Activated CD8-positive, alpha-beta memory T cell treated with anti-CD3 and anti-CD28 coated beads for 36 hours (primary cell): Measurements from ENCODE around the gene DIMT1. TPM values are rescaled to one million over a fixed set of nuclear protein-coding genes. Genes with fewer than 3 reads are reported as not detected.

Source experiments
- CTCF ChIA-PET: fragments of 350-600 bp; sonication (Branson Sonifier 250); formaldehyde crosslinking; loops from one replicate; lab custom pipeline; 2021; ENCODE audit warnings: antibody characterized with exemption; lab: Charles Lee
- POLR2A ChIA-PET: fragments of 350-600 bp; sonication (Branson Sonifier 250); formaldehyde crosslinking; loops from one replicate; lab custom pipeline; 2021; ENCODE audit warnings: antibody characterized with exemption; lab: Charles Lee
- total RNA-seq, 2 experiments: library from RNA; stranded (reverse); gene quantifications; one replicate each; pipeline ENCODE4 v1.2.3, GENCODE V29; 2021

The DIMT1 gene
- 10 to 100 TPM; 60.4 to 63.8 TPM for total RNA-seq

- POLR2A ChIA-PET: interaction anchor here (0.6 to 2.3 kb wide), 7 partner anchors 9 to 98 kb away, joined by 3 to 38 read pairs (median 3); partner anchors contain the start of genes IPO11 and KIF2A
Observed at GRCh38 chr5:62403411-62404250, at the start of gene DIMT1. TSS of gene DIMT1 (minus strand) at chr5:62403905. CDS start at chr5:62403772, 133 bp downstream.

DNA sequence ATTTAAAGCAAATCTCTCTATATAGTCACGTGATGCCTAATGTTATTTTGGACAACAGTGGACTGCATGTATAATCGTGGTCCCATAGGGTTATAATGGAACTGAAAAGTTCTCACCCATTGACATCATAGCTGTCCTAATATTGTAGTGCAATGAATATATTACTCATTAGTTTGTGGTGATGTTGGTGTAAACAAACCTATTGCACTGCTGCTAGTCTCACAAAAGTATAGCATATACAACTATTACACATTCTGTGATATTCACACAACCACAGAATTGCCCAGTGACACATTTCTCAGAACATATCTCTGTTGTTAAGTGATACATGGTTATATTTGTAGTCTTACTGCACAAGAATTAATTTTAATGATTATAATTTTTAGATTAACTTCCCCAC is 46.6 kb upstream of the DIMT1 start:
- POLR2A ChIA-PET: no interaction called here
- CTCF ChIA-PET: no interaction called here

More at GRCh38 chr5:62403411-62404250, at the start of gene DIMT1:
- CTCF ChIA-PET: interaction anchor here (0.6 to 1.4 kb wide), 5 partner anchors 9 to 96 kb away, joined by 3 to 8 read pairs (median 5); partner anchors contain the start of gene IPO11

GRCh38 chr5:62448528-62448927 is 44.8 kb upstream of the DIMT1 start:
- POLR2A ChIA-PET: no interaction called here
- CTCF ChIA-PET: no interaction called here

GRCh38 chr5:62432621-62433064 is 28.9 kb upstream of the DIMT1 start:
- ChIA-PET CTCF (interaction anchor here (0.8 to 2.0 kb wide), 3 partner anchors 11 to 26 kb away, joined by 3 to 8 read pairs (median 3); no protein-coding TSS in a partner anchor), POLR2A (no interaction called here)

- ChIA-PET CTCF (interaction anchor here (0.8 to 2.0 kb wide), 3 partner anchors 12 to 26 kb away, joined by 3 to 8 read pairs (median 3); no protein-coding TSS in a partner anchor), POLR2A (no interaction called here)
Observed at GRCh38 chr5:62431735-62432620, 28.3 kb upstream of the DIMT1 start.

DNA sequence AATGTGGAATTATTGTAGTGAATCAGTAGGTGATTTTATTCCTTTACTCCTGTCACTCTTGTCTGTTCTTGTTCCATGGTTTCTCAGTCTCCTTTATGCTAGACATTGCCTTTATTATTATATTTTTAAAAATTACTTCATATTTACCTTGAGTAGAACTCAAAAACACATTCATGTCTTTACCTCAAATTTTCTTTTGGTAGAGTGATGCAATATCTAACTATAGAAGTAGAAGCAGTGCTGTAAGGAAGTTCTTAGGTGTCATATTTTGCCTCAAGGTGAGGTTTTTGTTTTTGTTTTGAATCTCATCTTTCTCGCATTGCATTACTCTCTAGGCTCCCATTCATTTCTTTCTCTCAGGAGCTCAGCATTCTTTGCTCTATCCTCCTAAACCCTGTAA is 21.1 kb upstream of the DIMT1 start:
- CTCF ChIA-PET: interaction anchor here (1.1 to 1.3 kb wide), 2 partner anchors 10 to 36 kb away, joined by 3 read pairs; no protein-coding TSS in a partner anchor
- POLR2A ChIA-PET: no interaction called here

GRCh38 chr5:62421414-62421813 is 17.7 kb upstream of the DIMT1 start:
- ChIA-PET POLR2A (no interaction called here), CTCF (no interaction called here)

- POLR2A ChIA-PET: no interaction called here
- CTCF ChIA-PET: no interaction called here
Observed at GRCh38 chr5:62419609-62420008, 15.9 kb upstream of the DIMT1 start.

DNA sequence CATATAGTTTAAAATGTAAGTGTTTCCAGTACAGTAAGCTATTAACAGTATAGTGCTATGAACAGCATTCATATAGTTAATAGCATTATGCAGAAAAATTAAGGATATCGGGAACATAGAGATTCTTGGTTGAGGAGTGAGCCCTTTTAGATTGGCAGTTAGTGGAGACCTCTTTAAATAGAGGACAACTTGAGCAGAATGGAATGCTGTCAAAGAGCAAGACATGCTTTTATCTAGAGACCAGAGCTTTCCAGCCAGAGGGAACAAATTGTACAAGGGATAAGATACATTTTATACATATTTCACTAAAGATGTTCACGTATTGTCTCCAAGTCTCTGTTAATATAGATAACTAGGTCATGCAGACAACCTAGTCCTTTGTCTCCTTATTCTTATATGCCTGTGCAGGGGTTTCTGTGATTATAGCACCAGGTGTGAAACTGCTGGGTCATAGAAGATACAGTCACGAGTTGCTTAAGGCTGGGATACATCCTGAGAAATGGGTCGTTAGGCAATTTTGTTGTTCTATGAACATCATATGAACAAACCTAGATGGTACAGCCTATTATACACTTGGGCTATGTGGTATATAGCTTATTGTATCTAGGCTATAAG is 14.9 kb upstream of the DIMT1 start:
- ChIA-PET POLR2A (interaction anchor here (0.6 kb wide), 1 partner anchor 13 kb away, joined by 3 read pairs; no protein-coding TSS in a partner anchor), CTCF (interaction anchor here (1.6 kb wide), 1 partner anchor 14 kb away, joined by 3 read pairs; no protein-coding TSS in a partner anchor)

DNA sequence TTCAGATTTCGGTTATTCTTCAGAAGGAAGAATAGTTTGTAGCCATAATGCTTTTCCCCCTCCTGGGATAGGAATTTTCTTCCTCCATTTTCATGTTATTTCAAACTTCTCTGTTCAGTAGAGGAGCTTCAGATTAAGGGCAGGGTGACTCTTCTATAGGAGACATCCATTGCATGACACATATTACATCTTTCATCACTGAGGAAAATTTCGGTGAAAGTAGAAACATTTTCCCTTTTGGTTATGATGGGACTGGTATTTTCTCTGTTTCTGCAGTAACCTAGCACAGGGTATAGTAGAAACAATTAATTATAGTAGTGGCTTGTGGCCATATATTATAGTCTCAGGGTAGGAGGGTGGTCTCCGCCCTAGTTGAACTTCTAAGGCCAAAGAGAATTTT is 10.0 kb upstream of the DIMT1 start:
- CTCF ChIA-PET: interaction anchor here (0.6 to 2.4 kb wide), 3 partner anchors 10 to 167 kb away, joined by 3 to 8 read pairs (median 3); partner anchors contain the start of gene DIMT1

DNA sequence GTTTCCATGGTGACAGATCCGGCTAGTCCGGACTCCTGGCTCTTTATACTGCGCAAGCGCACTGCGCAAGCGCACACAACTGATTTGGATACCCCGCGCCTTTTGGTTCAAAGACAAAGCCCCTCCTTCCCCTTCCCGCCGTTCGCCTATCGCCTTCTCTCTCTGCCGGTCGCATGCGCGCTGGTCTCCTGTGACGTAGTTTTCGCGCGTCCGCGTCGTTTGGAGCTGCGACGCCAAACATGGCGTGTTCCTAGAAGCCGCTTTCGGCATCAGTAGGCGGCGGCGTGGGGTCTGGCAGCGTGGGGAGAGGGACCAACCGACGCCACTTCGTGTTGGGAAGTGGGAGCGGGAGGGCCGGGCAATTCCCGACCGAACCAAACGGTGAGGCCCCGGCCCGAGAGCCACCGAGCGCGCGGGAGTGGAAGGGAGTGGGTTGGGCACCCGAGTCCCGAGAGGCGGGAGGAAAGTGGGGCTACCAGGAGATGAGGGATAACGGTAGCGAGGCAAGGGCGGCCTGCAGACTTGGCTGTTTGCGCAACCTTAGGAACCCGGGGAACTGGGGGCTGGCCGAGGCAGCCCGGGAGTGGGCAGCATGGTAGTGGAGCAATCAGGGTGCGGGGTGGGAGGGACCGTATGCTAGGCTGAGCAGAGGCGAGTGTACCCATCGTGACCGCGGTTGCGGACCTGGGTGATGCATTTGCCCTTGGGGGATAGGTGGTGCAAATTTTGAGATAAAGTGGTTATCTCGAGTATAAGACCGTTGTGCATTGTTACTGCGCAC is 9.0 kb upstream of the DIMT1 start, which contains the start of gene IPO11:
Gene IPO11 (plus strand): TSS at position 215 of the 781 bp plus-strand sequence. CDS start 24,517 bp downstream, outside the sequence.
- POLR2A ChIA-PET: interaction anchor here (2.3 kb wide), 1 partner anchor 10 kb away, joined by 38 read pairs; the partner anchor contains the start of gene DIMT1
- CTCF ChIA-PET: interaction anchor here (2.4 kb wide), 1 partner anchor 9 kb away, joined by 8 read pairs; the partner anchor contains the start of gene DIMT1

More for the DNA sequence above, 10.0 kb upstream of the DIMT1 start:
- POLR2A ChIA-PET: interaction anchor here (2.3 kb wide), 1 partner anchor 11 kb away, joined by 38 read pairs; the partner anchor contains the start of gene DIMT1

DNA sequence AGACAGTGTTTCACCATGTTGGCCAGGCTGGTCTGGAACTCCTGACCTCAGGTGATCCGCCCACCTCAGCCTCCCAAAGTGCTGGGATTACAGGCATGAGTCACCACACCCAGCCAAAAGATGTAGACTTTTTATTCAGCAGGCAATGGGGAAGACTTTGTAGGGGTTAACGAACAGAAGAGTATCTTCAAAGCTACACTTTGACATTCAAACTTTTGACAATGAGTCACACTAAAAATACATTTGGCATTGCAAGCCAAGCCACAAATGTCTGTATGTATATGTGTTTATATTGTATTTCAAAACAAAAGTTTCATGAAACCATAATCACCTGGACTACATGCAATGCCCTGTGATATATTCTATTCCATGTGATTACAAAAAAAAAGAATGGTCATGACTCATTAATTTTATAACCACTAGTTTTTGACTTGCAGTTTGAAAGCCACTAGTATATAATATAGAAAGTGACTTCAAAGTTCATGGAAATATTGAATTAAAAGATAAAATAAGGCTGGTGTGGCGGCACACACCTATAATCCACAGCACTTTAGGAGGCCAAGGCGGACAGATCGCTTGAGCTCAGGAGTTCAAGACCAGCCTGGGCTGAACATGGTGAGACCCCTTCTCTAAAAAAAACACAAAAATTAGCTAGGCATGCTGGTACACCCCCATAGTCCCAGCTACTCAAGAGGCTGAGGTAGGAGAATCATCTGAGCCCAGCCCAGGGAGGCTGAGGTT is 8.3 kb downstream of the DIMT1 start:
- CTCF ChIA-PET: no interaction called here
- POLR2A ChIA-PET: interaction anchor here (0.6 to 2.9 kb wide), 2 partner anchors 8 to 52 kb away, joined by 3 to 10 read pairs; partner anchors contain the start of gene DIMT1

DNA sequence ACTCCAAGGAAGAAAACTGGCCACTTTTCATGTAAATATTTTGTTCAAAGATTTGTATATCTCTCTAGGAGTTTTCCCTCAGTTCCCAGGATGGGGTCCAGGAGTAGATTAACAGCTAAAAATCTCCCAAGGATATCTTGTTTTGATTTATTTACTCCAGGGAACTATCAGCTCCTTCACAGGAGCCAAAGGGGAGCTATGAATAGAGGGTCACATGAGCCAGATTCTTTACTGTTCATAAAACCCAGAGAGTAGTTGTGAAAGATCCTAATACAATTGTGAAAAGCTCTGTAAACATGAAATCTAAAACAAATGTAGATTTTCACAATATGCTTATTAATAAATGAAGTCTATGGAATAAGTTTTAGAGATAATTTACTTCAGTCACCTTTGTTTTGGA is 16.9 kb downstream of the DIMT1 start:
- ChIA-PET POLR2A (no interaction called here), CTCF (no interaction called here)

GRCh38 chr5:62385816-62386400 is 17.8 kb downstream of the DIMT1 start:
- ChIA-PET POLR2A (no interaction called here), CTCF (interaction anchor here (1.1 kb wide), 1 partner anchor 16 kb away, joined by 4 read pairs; no protein-coding TSS in a partner anchor)

- ChIA-PET CTCF (interaction anchor here (1.0 to 1.5 kb wide), 3 partner anchors 17 to 100 kb away, joined by 3 to 4 read pairs (median 3); no protein-coding TSS in a partner anchor), POLR2A (no interaction called here)
Observed at GRCh38 chr5:62385131-62385530, 18.6 kb downstream of the DIMT1 start.

DNA sequence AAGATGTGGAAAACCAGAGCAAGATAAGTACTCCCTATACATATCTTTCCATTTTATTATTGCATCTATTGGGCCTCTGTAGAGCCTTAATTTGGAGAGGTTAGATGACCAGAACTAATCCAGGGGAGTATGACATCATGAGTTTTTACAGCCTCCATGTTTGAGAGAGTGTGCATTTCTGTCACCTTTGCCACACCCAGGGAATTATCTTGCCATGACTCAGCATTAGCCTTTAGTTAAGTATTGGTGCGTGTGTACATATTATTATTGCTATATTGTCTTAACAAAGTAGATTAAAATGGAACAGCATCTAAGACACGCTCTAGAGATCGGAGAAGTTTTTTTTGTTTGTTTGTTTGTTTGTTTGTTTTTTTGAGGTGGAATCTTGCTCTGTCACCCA is 27.6 kb downstream of the DIMT1 start:
- ChIA-PET CTCF (no interaction called here), POLR2A (no interaction called here)
